Fibroblast of skin of right biceps (primary cell): Measurements from ENCODE around the gene JCHAIN.
A peak's percentile ranks its signal among the peaks of the same experiment; 100 is the strongest.

Experiments
- DNase-seq: peaks from one replicate; pipeline ENCODE4 v3.0.0-alpha.2; 2013

JCHAIN gene

GRCh38 chr4:70634482-70634881, 31.8 kb downstream of the JCHAIN start:
- DNase-seq: no peak

DNA sequence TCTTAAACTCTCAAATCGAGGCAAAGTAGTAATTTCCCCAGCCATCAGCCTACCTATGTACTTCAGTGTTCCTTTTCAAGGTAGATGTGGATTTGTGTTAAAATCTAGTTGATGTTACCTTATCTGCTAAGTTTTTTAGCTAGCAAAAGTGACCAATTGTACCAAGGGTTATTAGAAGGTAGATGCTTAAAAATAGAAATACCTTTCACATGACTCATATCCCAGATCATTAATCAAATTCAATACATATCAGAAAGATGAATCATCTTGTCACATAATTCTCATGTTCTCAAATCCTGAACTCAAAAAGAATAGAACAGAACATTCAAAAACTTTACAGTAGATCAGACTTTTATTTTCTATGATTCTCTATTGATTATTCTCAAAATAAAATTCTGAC, 34.3 kb downstream of the JCHAIN start:
- peak; percentile 72 for DNase-seq

DNA sequence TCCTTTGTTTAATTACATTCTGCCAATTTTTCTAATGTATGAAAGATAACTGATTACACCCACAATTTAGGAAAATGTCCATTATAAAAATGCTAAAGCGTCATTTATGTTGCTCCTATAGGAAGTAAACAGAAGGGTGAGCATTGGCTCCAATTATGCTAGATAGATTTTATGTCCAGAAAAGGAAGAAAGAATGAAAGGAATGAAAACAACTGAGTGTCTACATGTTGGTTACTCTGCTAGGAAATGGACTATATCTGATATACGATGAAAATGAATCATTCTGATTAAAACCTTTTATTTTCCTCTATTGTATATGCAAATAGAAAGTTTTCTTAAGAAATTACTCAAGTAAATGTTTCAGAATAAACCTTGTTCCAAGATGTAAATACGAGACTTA, 36.1 kb downstream of the JCHAIN start:
- no peak for DNase-seq

GRCh38 chr4:70629469-70630090, 36.7 kb downstream of the JCHAIN start:
- DNase-seq: no peak

GRCh38 chr4:70628444-70628843, 37.9 kb downstream of the JCHAIN start, which contains the start of gene ENAM:
Gene ENAM, plus strand, starts transcription at chr4:70628744. Its CDS starts 757 bp downstream, at chr4:70629501.
- DNase-seq: no peak

GRCh38 chr4:70627620-70628019, 38.7 kb downstream of the JCHAIN start:
- no peak for DNase-seq

DNA sequence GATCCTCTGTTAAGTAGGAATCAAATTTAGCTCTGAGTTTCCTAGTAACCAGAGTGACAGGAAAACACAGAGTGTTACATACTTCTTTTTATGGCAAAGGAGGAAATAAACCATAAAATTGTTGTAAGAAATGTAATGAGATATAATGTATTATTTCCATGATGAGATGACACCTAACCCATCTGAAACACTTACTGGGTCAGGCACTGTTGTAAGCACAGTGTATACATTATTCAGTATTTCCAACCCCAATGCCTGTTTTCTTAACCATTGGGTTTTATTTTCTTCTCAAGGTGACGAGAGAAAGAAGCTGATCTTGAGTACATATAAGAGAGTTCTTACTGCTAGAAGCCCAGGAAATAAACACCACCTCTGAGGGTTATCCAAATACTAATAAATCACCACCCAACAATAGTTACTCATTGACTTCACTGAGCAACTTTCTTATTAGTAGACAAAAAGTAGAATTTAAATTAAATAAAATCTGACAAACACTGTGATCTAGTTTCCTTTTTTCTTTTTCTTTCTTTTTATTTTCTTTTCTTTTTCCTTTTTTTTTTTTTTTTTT, 42.0 kb downstream of the JCHAIN start:
- DNase-seq: no peak

- DNase-seq: no peak
Observed at GRCh38 chr4:70623323-70623722, 43.0 kb downstream of the JCHAIN start.

DNA sequence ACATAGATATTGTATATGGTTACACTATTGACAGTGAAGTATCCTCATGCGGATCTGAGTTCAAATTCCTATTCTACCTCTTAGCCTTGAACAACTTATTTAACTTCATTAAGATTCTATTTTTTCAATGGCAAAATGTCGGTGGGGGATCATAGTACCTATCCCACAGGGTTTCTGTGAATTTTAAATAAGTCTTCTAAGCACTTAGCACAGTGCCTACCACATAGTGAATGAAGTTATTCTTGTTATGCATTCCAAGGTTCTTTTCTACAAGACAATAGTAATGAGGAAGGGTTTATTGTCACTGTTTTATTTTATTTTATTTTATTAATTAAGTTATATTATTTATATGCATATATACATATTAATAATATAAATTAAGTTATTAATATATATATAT, 46.5 kb downstream of the JCHAIN start:
- DNase-seq: no peak

GRCh38 chr4:70619288-70619687, 47.0 kb downstream of the JCHAIN start:
- DNase-seq: no peak

- no peak for DNase-seq
Observed at GRCh38 chr4:70614184-70614555, 52.1 kb downstream of the JCHAIN start.

DNA sequence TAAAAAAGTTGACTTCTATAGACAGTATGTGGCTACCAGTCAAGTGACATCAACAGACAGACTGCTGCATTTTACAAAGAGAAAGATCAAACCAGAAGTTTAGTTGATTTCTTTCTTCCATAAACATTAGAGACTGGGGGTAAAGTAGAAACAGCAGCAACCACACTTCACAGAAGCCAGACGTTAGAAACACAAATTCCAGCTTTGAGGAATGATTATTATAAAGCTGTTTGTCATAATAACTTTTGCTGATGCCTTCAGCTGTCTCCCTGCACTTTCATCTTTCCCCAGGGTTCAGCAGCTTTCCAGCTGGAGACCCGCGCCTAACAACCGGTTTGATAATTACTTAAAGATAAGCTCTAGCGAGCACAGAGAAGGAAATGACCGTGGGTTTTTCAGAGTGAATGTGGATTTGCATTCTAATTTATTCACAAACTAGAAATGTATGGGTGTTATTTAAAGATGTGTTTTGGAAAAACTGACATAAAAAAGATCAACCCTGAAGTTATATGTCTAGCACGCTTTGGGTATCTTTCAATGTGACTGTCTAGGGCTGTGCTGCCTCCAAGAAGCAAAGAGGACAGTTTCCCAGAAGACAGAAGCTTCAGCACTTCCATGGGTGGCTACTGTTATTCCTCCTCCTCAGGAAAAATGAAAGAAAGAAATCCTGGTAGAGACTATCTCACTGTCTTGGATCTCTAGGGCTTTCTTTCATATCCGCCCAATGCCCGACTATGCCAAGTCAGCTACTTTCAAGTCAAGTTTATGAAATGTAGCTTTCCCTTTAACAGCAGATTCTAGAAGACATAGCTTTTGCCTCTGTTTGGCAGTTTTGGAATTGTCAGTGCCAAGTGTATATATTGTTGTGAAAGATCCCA, 52.8 kb downstream of the JCHAIN start:
- DNase-seq: no peak

- DNase-seq: no peak
Observed at GRCh38 chr4:70608324-70608723, 58.0 kb downstream of the JCHAIN start.

DNA sequence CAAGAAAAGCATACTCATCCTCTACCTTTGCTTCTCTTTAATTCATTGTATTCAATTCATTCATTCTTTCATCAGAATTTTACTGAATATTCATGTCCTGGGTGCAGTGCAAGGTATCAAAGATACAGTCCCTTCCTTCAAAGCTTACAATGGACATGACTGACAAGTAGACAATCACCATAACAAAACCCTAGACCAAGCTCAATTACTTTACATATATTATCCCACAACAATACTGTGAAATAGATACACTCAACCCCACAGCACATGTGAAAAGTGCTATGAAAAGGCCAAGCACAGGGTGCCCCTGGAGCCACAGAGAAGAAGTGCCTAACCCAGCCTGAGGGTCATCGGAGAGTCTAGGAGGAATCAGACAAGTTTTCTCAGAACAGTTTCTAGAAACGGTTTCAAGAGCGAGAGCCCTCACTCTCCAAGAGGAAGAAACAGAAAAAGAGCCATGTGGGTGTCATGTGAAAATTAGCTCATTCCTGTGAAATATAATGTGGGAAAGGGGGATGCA, 58.9 kb downstream of the JCHAIN start:
- no peak for DNase-seq

- DNase-seq: no peak
Observed at GRCh38 chr4:70606459-70606858, 59.8 kb downstream of the JCHAIN start.
